NCI-H2196 (cell line): ENCODE results near the gene ESCO1.
"Not testable (repeated sequence)": the region's sequence is repeated elsewhere in the genome, so short reads cannot be mapped to it uniquely, and the experiment has no call there.

Experiments used
- DNase-seq: peaks from one replicate; lab custom pipeline; 2025; ENCODE audit not compliant: unreplicated experiment; lab: John Stamatoyannopoulos, UW

ESCO1 gene

GRCh38 chr18:21600526-21601410 lies at the start of gene ESCO1:
TSS of gene ESCO1 (minus strand) at chr18:21600704. CDS start at chr18:21574843, 25,861 bp downstream.
- peak; percentile 97 for DNase-seq

- DNase-seq: not testable (repeated sequence)
These were observed 39.9 kb upstream of the ESCO1 start for GRCh38 chr18:21640375-21640774.

GRCh38 chr18:21638822-21639221 lies 38.3 kb upstream of the ESCO1 start:
- DNase-seq: no peak

- no peak for DNase-seq
These were observed 36.3 kb upstream of the ESCO1 start for GRCh38 chr18:21636769-21637168.

- no peak for DNase-seq
These were observed 34.2 kb upstream of the ESCO1 start for GRCh38 chr18:21634588-21635199.

- DNase-seq: no peak
These were observed 31.9 kb upstream of the ESCO1 start for GRCh38 chr18:21632393-21632792.

GRCh38 chr18:21629089-21629832 lies 28.8 kb upstream of the ESCO1 start:
- no peak for DNase-seq

- DNase-seq: not testable (repeated sequence)
These were observed 21.1 kb upstream of the ESCO1 start for GRCh38 chr18:21621640-21622039.

GRCh38 chr18:21612125-21613039 lies 11.9 kb upstream of the ESCO1 start, which contains the start of gene SNRPD1:
TSS of gene SNRPD1 (plus strand) at chr18:21612314. CDS start at chr18:21612430, 116 bp downstream.
- DNase-seq: peak; percentile 95

- DNase-seq: peak; percentile 5
These were observed 11.1 kb upstream of the ESCO1 start for GRCh38 chr18:21611401-21612124.

- no peak for DNase-seq
These were observed 4.7 kb upstream of the ESCO1 start for GRCh38 chr18:21605213-21605612.

- DNase-seq: no peak
These were observed 4.2 kb upstream of the ESCO1 start for GRCh38 chr18:21604671-21605070.

GRCh38 chr18:21602299-21602587 lies 1.7 kb upstream of the ESCO1 start:
- DNase-seq: no peak

- peak; percentile 46 for DNase-seq
These were observed 649 bp downstream of the ESCO1 start for GRCh38 chr18:21599585-21600525.

GRCh38 chr18:21598726-21599584 lies 1.5 kb downstream of the ESCO1 start:
- no peak for DNase-seq

GRCh38 chr18:21597620-21598019 lies 2.9 kb downstream of the ESCO1 start:
- DNase-seq: no peak

GRCh38 chr18:21593540-21594257 lies 6.8 kb downstream of the ESCO1 start:
- no peak for DNase-seq
